WTC11 (cell line): ENCODE measurements around the gene MSS51. TPM values are rescaled to one million over a fixed set of nuclear protein-coding genes. Genes with fewer than 3 reads are reported as not detected.

Experiments
- ATAC-seq: fragments of 200-7000 bp; cut with Tn5 transposase; 2 replicates; pipeline ENCODE4 v1.10.0; 2021; ENCODE audit warnings: mild to moderate bottlenecking, moderate library complexity
- CTCF ChIA-PET: fragments of 300-600 bp; sonication (Branson Sonifier 250); formaldehyde crosslinking; loops from one replicate; lab custom pipeline; 2021; ENCODE audit warnings: antibody characterized with exemption; lab: Charles Lee
- POLR2A ChIA-PET: fragments of 350-600 bp; sonication (Branson Sonifier 250); formaldehyde crosslinking; loops from one replicate; lab custom pipeline; 2021; ENCODE audit warnings: antibody characterized with exemption; lab: Charles Lee
- DNase-seq: peaks from one replicate; pipeline ENCODE4 v3.0.0; 2021; ENCODE audit warnings: low spot score
- H3K27ac Mint-ChIP-seq: 2 replicates; pipeline ENCODE4 v1.8.0; 2021; ENCODE audit warnings: mixed read lengths
- H3K27me3 Mint-ChIP-seq: 2 replicates; pipeline ENCODE4 v1.8.0; 2021; ENCODE audit warnings: low read depth, mild to moderate bottlenecking, moderate library complexity, mixed read lengths
- H3K36me3 Mint-ChIP-seq: 2 replicates; pipeline ENCODE4 v1.8.0; 2021; ENCODE audit warnings: mixed read lengths
- H3K4me1 Mint-ChIP-seq: 2 replicates; pipeline ENCODE4 v1.8.0; 2022; ENCODE audit warnings: mixed read lengths
- H3K4me3 Mint-ChIP-seq: 2 replicates; pipeline ENCODE4 v1.8.0; 2021; ENCODE audit warnings: mild to moderate bottlenecking, moderate library complexity, mixed read lengths
- H3K9me3 Mint-ChIP-seq: 2 replicates; pipeline ENCODE4 v1.8.0; 2021; ENCODE audit warnings: mixed read lengths
- ARID4B ChIP-seq: sonication (generic); formaldehyde crosslinking; IDR thresholded peaks from 2 replicates; pipeline ENCODE4 v1.8.0; 2023; ENCODE audit warnings: missing genetic modification reagents, mild to moderate bottlenecking, borderline replicate concordance
- FOXJ3 ChIP-seq: sonication (generic); formaldehyde crosslinking; IDR thresholded peaks from 2 replicates; pipeline ENCODE4 v1.9.0; 2021; ENCODE audit warnings: missing genetic modification reagents, mild to moderate bottlenecking, borderline replicate concordance
- FOXP4 ChIP-seq: sonication (generic); formaldehyde crosslinking; IDR thresholded peaks from 2 replicates; pipeline ENCODE4 v1.8.0; 2022; ENCODE audit warnings: mild to moderate bottlenecking, missing genetic modification reagents
- GRHL2 ChIP-seq: fragments of 250-450 bp; sonication (Bioruptor Pico); IDR thresholded peaks from 2 replicates; pipeline ENCODE4 v1.8.0; 2022; ENCODE audit warnings: mild to moderate bottlenecking, moderate library complexity; ENCODE audit not compliant: insufficient replicate concordance, severe bottlenecking
- GTF2I ChIP-seq: fragments of 250-450 bp; sonication (Bioruptor Pico); conservative IDR thresholded peaks from 2 replicates; pipeline ENCODE4 v1.4.0; 2021; ENCODE audit warnings: mild to moderate bottlenecking
- IRF2 ChIP-seq: sonication (generic); formaldehyde crosslinking; IDR thresholded peaks from 2 replicates; pipeline ENCODE4 v1.8.0; 2022; ENCODE audit warnings: low read depth, missing genetic modification reagents, borderline replicate concordance
- NFATC4 ChIP-seq: fragments of 250-450 bp; sonication (Bioruptor Pico); IDR thresholded peaks from 2 replicates; pipeline ENCODE4 v1.9.0; 2021; ENCODE audit warnings: mild to moderate bottlenecking
- NR1H2 ChIP-seq: sonication (generic); formaldehyde crosslinking; IDR thresholded peaks from 2 replicates; pipeline ENCODE4 v1.9.0; 2021; ENCODE audit warnings: mild to moderate bottlenecking, moderate library complexity, missing genetic modification reagents
- RELA ChIP-seq: sonication (generic); formaldehyde crosslinking; IDR thresholded peaks from 2 replicates; pipeline ENCODE4 v1.8.1; 2022; ENCODE audit warnings: missing genetic modification reagents, mild to moderate bottlenecking, borderline replicate concordance
- RORB ChIP-seq: fragments of 250-450 bp; sonication (Bioruptor Pico); IDR thresholded peaks from 2 replicates; pipeline ENCODE4 v1.9.0; 2021; ENCODE audit warnings: mild to moderate bottlenecking
- SMAD4 ChIP-seq: sonication (generic); formaldehyde crosslinking; IDR thresholded peaks from 2 replicates; pipeline ENCODE4 v1.8.0; 2022; ENCODE audit warnings: mild to moderate bottlenecking, missing genetic modification reagents
- STAT6 ChIP-seq: sonication (generic); formaldehyde crosslinking; conservative IDR thresholded peaks from 2 replicates; pipeline ENCODE4 v1.8.1; 2023; ENCODE audit warnings: mild to moderate bottlenecking, low read depth, missing genetic modification reagents, moderate library complexity
- TP53 ChIP-seq: sonication (generic); formaldehyde crosslinking; IDR thresholded peaks from 2 replicates; pipeline ENCODE4 v1.8.1; 2023; ENCODE audit warnings: mild to moderate bottlenecking, missing genetic modification reagents
- ZMAT4 ChIP-seq: fragments of 250-450 bp; sonication (Bioruptor Pico); IDR thresholded peaks from 2 replicates; pipeline ENCODE4 v1.9.0; 2021; ENCODE audit warnings: mild to moderate bottlenecking
- ZNF232 ChIP-seq: sonication (generic); formaldehyde crosslinking; IDR thresholded peaks from 2 replicates; pipeline ENCODE4 v1.8.0; 2022; ENCODE audit warnings: mild to moderate bottlenecking, missing genetic modification reagents
- ZNF396 ChIP-seq: fragments of 250-450 bp; sonication (Bioruptor Pico); IDR thresholded peaks from 2 replicates; pipeline ENCODE4 v1.8.0; 2021; ENCODE audit warnings: mild to moderate bottlenecking, moderate library complexity, borderline replicate concordance
- total RNA-seq: library from RNA; stranded (reverse); gene quantifications from 3 replicates; pipeline ENCODE4 v1.2.3, GENCODE V29; 2021
- TF ChIP-seq, protein P1 (sequence below): fragments of 200-600 bp; IDR thresholded peaks from 2 replicates; pipeline ENCODE4 v1.8.0; 2022; ENCODE audit warnings: antibody characterized with exemption
- TF ChIP-seq, protein P2 (sequence below): sonication (generic); formaldehyde crosslinking; IDR thresholded peaks from 2 replicates; pipeline ENCODE4 v1.8.0; 2022; ENCODE audit warnings: missing genetic modification reagents
- TF ChIP-seq, protein P3 (sequence below): fragments of 250-450 bp; sonication (Bioruptor Pico); conservative IDR thresholded peaks from 2 replicates; pipeline ENCODE4 v1.9.0; 2021; ENCODE audit warnings: mild to moderate bottlenecking

MSS51 gene
- total RNA-seq, 1 experiment from 2014 or later, result 3.0 TPM

DNA sequence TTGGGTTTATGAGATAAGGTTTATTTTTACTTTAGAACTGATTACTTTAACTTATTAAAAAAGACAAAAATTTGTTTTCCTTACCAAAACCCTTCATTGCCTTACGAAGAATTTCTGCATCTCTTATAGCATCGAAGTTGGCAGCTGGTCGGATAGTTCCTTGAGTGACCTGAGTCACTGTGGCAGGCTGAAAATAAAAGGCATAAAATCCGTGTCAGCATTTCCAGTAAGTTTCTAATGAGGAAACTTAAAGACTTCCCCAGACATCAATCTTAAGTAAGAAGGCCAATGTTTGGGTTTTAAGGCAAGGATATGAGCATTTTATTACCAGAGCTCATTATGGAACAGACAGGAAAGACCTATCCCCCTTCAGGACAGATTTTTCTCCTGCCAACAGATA lies 45.1 kb downstream of the MSS51 start:
- Mint-ChIP-seq H3K36me3 (peaks cover 43% of the 10 kb centered on the region), H3K27me3 (no peaks in the 10 kb centered on the region)

DNA sequence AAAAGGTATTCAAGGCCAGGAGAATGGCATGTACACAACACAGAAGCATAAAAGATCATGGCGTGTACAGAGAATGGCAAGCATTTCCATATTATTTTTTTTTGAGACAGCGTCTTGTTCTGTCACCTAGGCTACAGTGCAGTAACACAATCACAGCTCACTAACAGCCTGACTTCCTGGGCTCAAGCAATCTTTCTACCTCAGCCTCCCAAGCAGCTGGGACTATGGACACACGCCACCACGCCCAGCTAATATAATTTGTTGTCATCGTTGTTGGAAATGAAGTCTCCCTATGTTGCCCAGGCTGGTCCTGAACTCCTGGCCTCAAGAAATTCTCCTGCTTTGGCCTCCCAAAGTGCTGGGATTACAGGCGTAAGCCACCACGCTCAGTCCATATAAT lies 46.8 kb downstream of the MSS51 start:
- TF ChIP-seq RELA (CRISPR knock-in tag) (no peak), GRHL2 (CRISPR knock-in tag) (no peak), ZMAT4 (CRISPR knock-in tag) (no peak), ZNF396 (CRISPR knock-in tag) (no peak), RORB (CRISPR knock-in tag) (no peak), NR1H2 (no peak), IRF2 (CRISPR knock-in tag) (no peak), FOXP4 (CRISPR knock-in tag) (no peak), ARID4B (CRISPR knock-in tag) (no peak), TP53 (no peak), NFATC4 (CRISPR knock-in tag) (no peak), SMAD4 (CRISPR knock-in tag) (no peak), STAT6 (CRISPR knock-in tag) (no peak)
- TF ChIP-seq, protein P1, sequence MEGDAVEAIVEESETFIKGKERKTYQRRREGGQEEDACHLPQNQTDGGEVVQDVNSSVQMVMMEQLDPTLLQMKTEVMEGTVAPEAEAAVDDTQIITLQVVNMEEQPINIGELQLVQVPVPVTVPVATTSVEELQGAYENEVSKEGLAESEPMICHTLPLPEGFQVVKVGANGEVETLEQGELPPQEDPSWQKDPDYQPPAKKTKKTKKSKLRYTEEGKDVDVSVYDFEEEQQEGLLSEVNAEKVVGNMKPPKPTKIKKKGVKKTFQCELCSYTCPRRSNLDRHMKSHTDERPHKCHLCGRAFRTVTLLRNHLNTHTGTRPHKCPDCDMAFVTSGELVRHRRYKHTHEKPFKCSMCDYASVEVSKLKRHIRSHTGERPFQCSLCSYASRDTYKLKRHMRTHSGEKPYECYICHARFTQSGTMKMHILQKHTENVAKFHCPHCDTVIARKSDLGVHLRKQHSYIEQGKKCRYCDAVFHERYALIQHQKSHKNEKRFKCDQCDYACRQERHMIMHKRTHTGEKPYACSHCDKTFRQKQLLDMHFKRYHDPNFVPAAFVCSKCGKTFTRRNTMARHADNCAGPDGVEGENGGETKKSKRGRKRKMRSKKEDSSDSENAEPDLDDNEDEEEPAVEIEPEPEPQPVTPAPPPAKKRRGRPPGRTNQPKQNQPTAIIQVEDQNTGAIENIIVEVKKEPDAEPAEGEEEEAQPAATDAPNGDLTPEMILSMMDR, result no peak
- TF ChIP-seq, protein P2, sequence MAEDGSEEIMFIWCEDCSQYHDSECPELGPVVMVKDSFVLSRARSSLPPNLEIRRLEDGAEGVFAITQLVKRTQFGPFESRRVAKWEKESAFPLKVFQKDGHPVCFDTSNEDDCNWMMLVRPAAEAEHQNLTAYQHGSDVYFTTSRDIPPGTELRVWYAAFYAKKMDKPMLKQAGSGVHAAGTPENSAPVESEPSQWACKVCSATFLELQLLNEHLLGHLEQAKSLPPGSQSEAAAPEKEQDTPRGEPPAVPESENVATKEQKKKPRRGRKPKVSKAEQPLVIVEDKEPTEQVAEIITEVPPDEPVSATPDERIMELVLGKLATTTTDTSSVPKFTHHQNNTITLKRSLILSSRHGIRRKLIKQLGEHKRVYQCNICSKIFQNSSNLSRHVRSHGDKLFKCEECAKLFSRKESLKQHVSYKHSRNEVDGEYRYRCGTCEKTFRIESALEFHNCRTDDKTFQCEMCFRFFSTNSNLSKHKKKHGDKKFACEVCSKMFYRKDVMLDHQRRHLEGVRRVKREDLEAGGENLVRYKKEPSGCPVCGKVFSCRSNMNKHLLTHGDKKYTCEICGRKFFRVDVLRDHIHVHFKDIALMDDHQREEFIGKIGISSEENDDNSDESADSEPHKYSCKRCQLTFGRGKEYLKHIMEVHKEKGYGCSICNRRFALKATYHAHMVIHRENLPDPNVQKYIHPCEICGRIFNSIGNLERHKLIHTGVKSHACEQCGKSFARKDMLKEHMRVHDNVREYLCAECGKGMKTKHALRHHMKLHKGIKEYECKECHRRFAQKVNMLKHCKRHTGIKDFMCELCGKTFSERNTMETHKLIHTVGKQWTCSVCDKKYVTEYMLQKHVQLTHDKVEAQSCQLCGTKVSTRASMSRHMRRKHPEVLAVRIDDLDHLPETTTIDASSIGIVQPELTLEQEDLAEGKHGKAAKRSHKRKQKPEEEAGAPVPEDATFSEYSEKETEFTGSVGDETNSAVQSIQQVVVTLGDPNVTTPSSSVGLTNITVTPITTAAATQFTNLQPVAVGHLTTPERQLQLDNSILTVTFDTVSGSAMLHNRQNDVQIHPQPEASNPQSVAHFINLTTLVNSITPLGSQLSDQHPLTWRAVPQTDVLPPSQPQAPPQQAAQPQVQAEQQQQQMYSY (CRISPR knock-in tag), result no peak
- TF ChIP-seq, protein P3, sequence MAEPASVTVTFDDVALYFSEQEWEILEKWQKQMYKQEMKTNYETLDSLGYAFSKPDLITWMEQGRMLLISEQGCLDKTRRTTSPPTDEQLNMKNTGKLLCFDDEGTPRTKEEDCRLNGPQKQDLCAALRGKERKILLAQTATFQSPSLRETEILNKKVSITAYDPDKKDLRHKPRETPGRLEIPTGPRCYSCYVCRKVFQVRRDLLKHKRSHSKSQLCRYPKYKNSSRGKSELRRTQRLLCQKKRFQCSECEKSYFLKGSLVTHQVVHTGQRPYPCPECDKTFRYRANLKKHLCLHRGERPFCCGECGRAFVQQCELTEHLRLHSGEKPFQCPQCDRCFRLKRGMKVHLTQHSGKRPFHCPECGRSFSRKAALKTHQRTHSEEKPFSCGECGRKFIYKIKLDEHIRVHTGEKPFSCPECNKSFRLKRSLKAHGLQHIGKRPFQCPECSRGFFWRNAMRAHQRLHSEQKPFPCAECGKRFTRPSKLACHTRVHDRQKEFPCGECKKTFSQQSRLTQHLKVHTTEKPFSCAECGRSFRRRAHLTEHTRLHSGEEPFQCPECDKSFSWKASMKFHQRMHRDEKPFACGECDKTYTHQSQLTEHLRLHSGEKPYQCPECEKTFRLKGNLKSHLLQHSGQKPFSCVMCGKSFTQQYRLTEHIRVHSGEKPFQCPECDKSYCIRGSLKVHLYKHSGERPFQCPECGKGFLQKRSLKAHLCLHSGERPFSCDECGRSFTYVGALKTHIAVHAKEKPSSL (CRISPR knock-in tag), result no peak
- DNase-seq, result no peak
- no peaks in the 10 kb centered on the region for H3K9me3 Mint-ChIP-seq
- no peaks in the 10 kb centered on the region for H3K27me3 Mint-ChIP-seq
- H3K36me3 Mint-ChIP-seq, result peaks cover 37% of the 10 kb centered on the region
- ATAC-seq, result no peak
- ChIA-PET CTCF (no interaction called here), POLR2A (no interaction called here)
- no peak overlapping the region for H3K4me3 Mint-ChIP-seq
- H3K27ac Mint-ChIP-seq, result no peak overlapping the region
- no peaks in the 10 kb centered on the region for H3K4me1 Mint-ChIP-seq

More for the DNA sequence above, 45.1 kb downstream of the MSS51 start:
- no peak for DNase-seq
- Mint-ChIP-seq H3K27ac (no peak overlapping the region), H3K4me1 (no peaks in the 10 kb centered on the region), H3K9me3 (no peaks in the 10 kb centered on the region), H3K4me3 (no peak overlapping the region)
- ChIA-PET POLR2A (no interaction called here), CTCF (no interaction called here)
- no peak for ATAC-seq
- TF ChIP-seq GTF2I (CRISPR knock-in tag), result no peak
- no peak for TF ChIP-seq ZNF232
- no peak for TF ChIP-seq FOXJ3 (CRISPR knock-in tag)
